Upper lobe of left lung (tissue), 6 donors: Measurements from ENCODE around the gene STX10. TPM values are rescaled to one million over a fixed set of nuclear protein-coding genes. Genes with fewer than 3 reads are reported as not detected.
"Not testable (repeated sequence)": the region's sequence is repeated elsewhere in the genome, so short reads cannot be mapped to it uniquely, and the experiment has no call there.

Experiments used
- ATAC-seq, 2 donors: fragments of 200-7000 bp; cut with Tn5 transposase; one replicate each; pipeline ENCODE4 v1.9.1; 2022; ENCODE audit warnings: mild to moderate bottlenecking in 2 of 2, moderate library complexity in 2 of 2; ENCODE audit not compliant: low FRiP score in 2 of 2
- DNase-seq, 2 donors: peaks; one replicate each; pipeline ENCODE4 v3.0.0-alpha.2; 2019 to 2020
- H3K27ac ChIP-seq, 4 donors: fragments of 200-600 bp; sonication (generic); one replicate each; pipeline ENCODE4 v1.5.1; 2016 to 2019
- H3K27me3 ChIP-seq, 4 donors: fragments of 200-600 bp; sonication (generic); one replicate each; pipeline ENCODE4 v1.5.1; 2017 to 2019
- H3K36me3 ChIP-seq, 4 donors: fragments of 200-600 bp; sonication (generic); one replicate each; pipeline ENCODE4 v1.5.1; 2016 to 2019
- H3K4me1 ChIP-seq, 4 donors: fragments of 200-600 bp; sonication (generic); one replicate each; pipeline ENCODE4 v1.5.1; 2018 to 2019
- H3K4me3 ChIP-seq, 4 donors: fragments of 200-600 bp; sonication (generic); one replicate each; pipeline ENCODE4 v1.5.1; 2017 to 2019; ENCODE audit warnings: mild to moderate bottlenecking in 2 of 4, moderate library complexity in 1 of 4
- H3K9me3 ChIP-seq, 4 donors: fragments of 200-600 bp; sonication (generic); one replicate each; pipeline ENCODE4 v1.5.1; 2018 to 2019
- EP300 ChIP-seq, 4 donors: sonication (generic); formaldehyde crosslinking; IDR thresholded peaks; one replicate each; pipeline ENCODE4 v1.5.1; 2017; ENCODE audit warnings: antibody characterized with exemption in 4 of 4, control low read depth in 2 of 4
- POLR2A ChIP-seq, 4 donors: fragments of 450-650 bp; IDR thresholded peaks; one replicate each; pipeline ENCODE4 v1.5.1; 2016 to 2017; ENCODE audit warnings: antibody characterized with exemption in 4 of 4, mild to moderate bottlenecking in 2 of 4
- POLR2AphosphoS5 ChIP-seq, 2 donors: sonication (generic); formaldehyde crosslinking; IDR thresholded peaks; one replicate each; pipeline ENCODE4 v1.5.1; 2017; ENCODE audit warnings: antibody characterized with exemption in 2 of 2
- WGBS, 2 donors: methylation state at CpG; one replicate each; pipeline ENCODE4 v1.1.5; 2017 to 2018; 5-methylcytosine and 5-hydroxymethylcytosine counted together
- total RNA-seq, 6 donors: library from RNA; depleted of rRNA in 4 of 6; stranded (reverse); fragments of >200 nt in 4 of 6; gene quantifications; one replicate each; pipeline versions ENCODE4 v1.1.0 to v1.2.1, GENCODE V29; 2016 to 2021
- TF ChIP-seq, protein P1 (sequence below), 6 experiments: fragments of 450-650 bp in 4 of 6; fragments of 200-600 bp in 2 of 6; sonication (generic) in 2 of 6; IDR thresholded peaks; one replicate each; pipeline ENCODE4 v1.5.1; 2016 to 2019; ENCODE audit warnings: antibody characterized with exemption in 6 of 6
- donor health status: DM: no; HTN: no; CAD: no; lungs with moderate emphysema.
- donor health status: DM: no; HTN: yes; CAD: no; lungs with severe emphysema.

STX10 gene
- total RNA-seq, 6 donors from 2014 or later = 80.0 to 348 (median 107) TPM

DNA sequence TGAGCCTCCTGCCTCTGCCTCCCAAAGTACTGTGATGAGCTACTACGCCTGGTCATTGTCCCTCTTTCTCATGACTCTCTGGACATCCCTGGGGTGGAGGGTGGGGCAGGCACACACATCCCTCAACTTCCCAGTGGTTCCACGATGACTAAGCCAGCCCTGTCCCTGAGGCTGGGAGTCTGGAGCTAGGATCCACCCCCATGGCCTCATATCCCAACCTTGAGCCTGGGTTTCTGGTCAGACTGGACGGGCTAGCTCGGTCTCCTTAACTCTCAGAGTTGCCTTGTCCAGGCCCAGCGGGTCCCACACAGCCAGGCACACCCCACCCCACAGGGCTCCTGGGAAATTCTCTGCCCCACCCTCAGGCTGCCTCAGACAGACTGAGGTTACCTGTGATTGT is 19.6 kb upstream of the STX10 start:
- Histone ChIP-seq H3K4me1 (peaks cover 43 to 73% (median 66%) of the 10 kb centered on the region in 4 donors), H3K9me3 (no peaks in the 10 kb centered on the region), H3K27me3 (no peaks in the 10 kb centered on the region), H3K4me3 (no peak overlapping the region), H3K27ac (peak overlapping the region; percentile 38 to 98 (median 72)), H3K36me3 (no peaks in the 10 kb centered on the region)
- TF ChIP-seq POLR2AphosphoS5 (IDR thresholded peaks at IDR 0.05) (no peak), POLR2A (IDR thresholded peaks at IDR 0.05) (no peak), EP300 (IDR thresholded peaks at IDR 0.05) (no peak)
- TF ChIP-seq, protein P1, sequence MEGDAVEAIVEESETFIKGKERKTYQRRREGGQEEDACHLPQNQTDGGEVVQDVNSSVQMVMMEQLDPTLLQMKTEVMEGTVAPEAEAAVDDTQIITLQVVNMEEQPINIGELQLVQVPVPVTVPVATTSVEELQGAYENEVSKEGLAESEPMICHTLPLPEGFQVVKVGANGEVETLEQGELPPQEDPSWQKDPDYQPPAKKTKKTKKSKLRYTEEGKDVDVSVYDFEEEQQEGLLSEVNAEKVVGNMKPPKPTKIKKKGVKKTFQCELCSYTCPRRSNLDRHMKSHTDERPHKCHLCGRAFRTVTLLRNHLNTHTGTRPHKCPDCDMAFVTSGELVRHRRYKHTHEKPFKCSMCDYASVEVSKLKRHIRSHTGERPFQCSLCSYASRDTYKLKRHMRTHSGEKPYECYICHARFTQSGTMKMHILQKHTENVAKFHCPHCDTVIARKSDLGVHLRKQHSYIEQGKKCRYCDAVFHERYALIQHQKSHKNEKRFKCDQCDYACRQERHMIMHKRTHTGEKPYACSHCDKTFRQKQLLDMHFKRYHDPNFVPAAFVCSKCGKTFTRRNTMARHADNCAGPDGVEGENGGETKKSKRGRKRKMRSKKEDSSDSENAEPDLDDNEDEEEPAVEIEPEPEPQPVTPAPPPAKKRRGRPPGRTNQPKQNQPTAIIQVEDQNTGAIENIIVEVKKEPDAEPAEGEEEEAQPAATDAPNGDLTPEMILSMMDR (IDR thresholded peaks at IDR 0.05) = no peak
- ATAC-seq = peak in 1 of 2 donors; percentile 38
- no peak for DNase-seq
- 65 to 74% methylated on average over 3 of the region's 5 CpGs for WGBS, 2 donors

DNA sequence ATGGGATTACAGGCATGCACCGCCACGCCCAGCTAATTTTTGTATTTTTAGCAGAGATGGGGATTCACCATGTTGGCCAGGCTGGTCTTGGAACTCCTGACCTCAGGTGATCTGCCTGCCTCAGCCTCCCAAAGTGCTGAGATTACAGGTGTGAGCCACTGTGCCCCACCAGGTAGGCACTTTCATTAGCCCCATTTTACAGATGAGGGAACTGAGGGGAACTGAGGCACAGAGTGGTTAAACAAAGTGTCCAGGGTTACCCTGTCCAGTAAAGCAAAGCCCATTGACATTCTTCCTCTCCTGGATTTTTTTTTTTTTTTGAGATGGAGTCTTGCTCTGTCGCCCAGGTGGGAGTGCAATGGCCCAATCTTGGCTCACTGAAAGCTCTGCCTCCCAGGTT is 16.0 kb upstream of the STX10 start:
- H3K9me3 ChIP-seq, H3K4me3 ChIP-seq, ATAC-seq, H3K27me3 ChIP-seq, DNase-seq, H3K36me3 ChIP-seq: not testable (repeated sequence)
- 96 to 97% methylated on average over 3 of the region's 3 CpGs for WGBS, 2 donors
- peaks cover 55 to 89% (median 77%) of the 10 kb centered on the region in 4 donors for H3K4me1 ChIP-seq
- peak overlapping the region; percentile 97 to 98 (median 98) for H3K27ac ChIP-seq

DNA sequence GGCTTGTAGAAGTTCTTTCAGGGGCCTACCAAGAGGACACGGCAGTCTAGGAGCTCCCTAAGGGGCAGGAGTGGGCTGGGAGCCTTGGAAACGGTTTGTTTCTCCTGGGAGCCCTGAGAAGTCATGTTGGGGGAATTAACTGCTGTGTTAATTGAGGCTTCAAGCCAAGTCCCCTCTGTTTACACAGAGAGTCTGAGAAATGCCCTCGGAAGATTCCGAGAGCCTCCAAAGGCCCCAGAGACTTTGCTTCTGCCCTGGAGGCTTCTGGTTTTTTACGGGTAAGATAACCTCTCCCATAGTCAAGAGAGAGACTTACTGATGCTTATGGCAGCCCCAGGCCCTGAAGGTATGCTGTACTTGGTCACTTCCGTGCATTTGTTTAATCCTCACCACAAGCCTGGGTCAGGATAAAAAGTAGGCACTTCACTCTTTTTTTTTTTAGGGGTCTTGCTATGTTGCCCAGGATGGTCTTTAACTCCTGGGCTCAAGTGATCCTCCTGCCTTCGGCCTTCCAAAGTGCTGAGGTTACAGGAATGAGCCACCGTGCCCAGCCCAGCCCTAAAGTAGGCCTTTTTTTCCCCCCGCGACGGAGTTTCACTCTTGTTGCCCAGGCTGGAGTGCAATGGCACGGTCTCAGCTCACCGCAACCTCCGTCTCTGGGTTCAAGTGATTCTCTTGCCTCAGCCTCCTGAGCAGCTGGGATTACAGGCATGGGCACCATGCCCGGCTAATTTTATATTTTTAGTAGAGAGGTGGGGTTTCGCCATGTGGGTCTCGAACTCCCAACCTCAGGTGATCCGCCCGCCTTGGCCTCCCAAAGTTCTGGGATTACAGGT is 15.2 kb upstream of the STX10 start:
- Histone ChIP-seq H3K4me3 (no peak overlapping the region), H3K9me3 (no peaks in the 10 kb centered on the region), H3K27me3 (no peaks in the 10 kb centered on the region), H3K4me1 (peaks cover 55 to 90% (median 80%) of the 10 kb centered on the region in 4 donors), H3K27ac (peak overlapping the region; percentile 97 to 98 (median 98)), H3K36me3 (no peaks in the 10 kb centered on the region)
- DNase-seq = no peak
- TF ChIP-seq, protein P1 (IDR thresholded peaks at IDR 0.05) = no peak
- 80 to 81% methylated on average over 16 to 19 of the region's 19 CpGs for WGBS, 2 donors
- ATAC-seq = no peak

DNA sequence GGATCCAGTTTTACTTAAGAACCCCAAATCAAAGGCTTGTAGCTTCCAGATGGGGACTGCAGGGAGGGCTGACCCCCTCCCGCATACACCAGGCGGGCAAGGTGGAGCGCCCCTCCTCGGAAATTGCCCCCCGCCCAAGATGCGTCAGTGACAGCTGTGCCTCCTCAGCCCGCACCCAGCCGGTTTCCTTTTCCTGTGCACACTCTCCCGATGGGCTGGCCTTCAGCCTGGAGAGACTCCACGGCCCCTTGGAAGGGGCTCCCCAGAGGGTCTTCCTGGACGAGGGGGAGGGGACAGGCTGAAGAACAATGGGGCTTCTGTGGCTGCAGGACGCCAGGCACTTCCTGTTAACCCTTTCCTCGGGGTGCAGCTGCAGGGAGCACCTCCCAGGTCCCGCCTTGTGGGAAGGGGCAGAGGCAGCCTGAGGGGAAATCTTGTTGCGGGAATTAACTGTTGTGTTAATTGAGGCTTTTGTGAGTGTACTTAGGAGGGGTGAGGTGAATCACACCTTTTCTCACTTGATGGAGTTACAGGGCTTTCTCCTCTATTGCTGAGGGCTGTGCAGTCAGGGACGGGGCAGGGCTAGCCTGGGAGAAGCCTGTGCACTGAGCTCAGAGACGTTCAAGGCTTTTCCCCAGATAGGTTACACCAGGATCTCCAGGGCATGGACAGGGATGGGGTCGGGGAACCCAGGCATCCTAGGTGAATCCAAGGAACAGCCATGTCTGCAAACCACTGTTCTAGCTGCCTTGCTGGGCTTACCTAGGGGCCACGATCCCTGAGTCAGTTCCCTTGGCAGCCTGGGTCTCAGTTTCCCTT is 14.4 kb upstream of the STX10 start:
- H3K27ac ChIP-seq = peak overlapping the region; percentile 97 to 98 (median 98)
- H3K36me3 ChIP-seq = no peaks in the 10 kb centered on the region
- no peaks in the 10 kb centered on the region for H3K27me3 ChIP-seq
- no peaks in the 10 kb centered on the region for H3K9me3 ChIP-seq
- DNase-seq (peak in 1 of 2 donors; percentile 70), ATAC-seq (peak in 1 of 2 donors; percentile 35)
- TF ChIP-seq POLR2A (IDR thresholded peaks at IDR 0.05) (peak in 1 of 4 donors; percentile 8), EP300 (IDR thresholded peaks at IDR 0.05) (peak; percentile 31 to 93 (median 70)), POLR2AphosphoS5 (IDR thresholded peaks at IDR 0.05) (peak; percentile 89 to 93)
- TF ChIP-seq, protein P1 (IDR thresholded peaks at IDR 0.05) = no peak
- peaks cover 55 to 83% (median 77%) of the 10 kb centered on the region in 4 donors for H3K4me1 ChIP-seq
- 18 to 23% methylated on average over 7 to 18 of the region's 19 CpGs for WGBS, 2 donors
- H3K4me3 ChIP-seq = peak overlapping the region in 3 of 4 donors; percentile 33 to 52 (median 43)
